ENCODE measurements around the gene KRTAP9-7. TPM values are rescaled to one million over a fixed set of nuclear protein-coding genes. Genes with fewer than 3 reads are reported as not detected.

Gene KRTAP9-7
- total RNA-seq, 4 donors from 2014 or later, result not detected

DNA sequence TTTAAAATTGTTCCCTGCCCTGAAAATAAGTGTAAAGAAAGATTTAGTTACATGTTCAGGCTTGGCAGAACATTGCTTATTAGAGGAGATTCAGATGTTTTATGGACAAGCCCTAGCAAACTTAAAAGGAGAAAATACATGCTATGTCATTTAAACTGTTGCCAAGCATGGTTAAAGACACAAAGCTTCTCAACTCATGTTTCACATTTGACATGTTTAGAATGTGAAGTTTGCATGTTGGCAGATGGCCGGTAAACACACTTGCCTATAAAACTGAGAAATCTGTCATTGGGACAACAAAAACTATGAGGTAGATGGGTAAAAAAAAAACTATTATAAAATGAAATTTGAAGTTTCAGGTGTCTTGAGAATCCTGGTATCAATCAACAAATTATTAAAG, 21.3 kb downstream of the KRTAP9-7 start:
- no peaks in the 10 kb centered on the region for H3K36me3 ChIP-seq
- no peaks in the 10 kb centered on the region for H3K9me3 ChIP-seq
- H3K27ac ChIP-seq, result no peak overlapping the region
- no peak for DNase-seq
- H3K27me3 ChIP-seq, result no peaks in the 10 kb centered on the region
- no peak overlapping the region for H3K4me3 ChIP-seq
- intact Hi-C loops (cut with DNase I), result no loop called here
- TF ChIP-seq POLR2A (IDR thresholded peaks at IDR 0.05), result no peak
- TF ChIP-seq, protein P1, sequence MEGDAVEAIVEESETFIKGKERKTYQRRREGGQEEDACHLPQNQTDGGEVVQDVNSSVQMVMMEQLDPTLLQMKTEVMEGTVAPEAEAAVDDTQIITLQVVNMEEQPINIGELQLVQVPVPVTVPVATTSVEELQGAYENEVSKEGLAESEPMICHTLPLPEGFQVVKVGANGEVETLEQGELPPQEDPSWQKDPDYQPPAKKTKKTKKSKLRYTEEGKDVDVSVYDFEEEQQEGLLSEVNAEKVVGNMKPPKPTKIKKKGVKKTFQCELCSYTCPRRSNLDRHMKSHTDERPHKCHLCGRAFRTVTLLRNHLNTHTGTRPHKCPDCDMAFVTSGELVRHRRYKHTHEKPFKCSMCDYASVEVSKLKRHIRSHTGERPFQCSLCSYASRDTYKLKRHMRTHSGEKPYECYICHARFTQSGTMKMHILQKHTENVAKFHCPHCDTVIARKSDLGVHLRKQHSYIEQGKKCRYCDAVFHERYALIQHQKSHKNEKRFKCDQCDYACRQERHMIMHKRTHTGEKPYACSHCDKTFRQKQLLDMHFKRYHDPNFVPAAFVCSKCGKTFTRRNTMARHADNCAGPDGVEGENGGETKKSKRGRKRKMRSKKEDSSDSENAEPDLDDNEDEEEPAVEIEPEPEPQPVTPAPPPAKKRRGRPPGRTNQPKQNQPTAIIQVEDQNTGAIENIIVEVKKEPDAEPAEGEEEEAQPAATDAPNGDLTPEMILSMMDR (IDR thresholded peaks at IDR 0.05), result no peak
- H3K4me1 ChIP-seq, result peaks cover 0 to 21% (median 2%) of the 10 kb centered on the region in 3 donors
- 21 to 35% methylated on average over 1 of the region's 1 CpG for WGBS, 2 donors

DNA sequence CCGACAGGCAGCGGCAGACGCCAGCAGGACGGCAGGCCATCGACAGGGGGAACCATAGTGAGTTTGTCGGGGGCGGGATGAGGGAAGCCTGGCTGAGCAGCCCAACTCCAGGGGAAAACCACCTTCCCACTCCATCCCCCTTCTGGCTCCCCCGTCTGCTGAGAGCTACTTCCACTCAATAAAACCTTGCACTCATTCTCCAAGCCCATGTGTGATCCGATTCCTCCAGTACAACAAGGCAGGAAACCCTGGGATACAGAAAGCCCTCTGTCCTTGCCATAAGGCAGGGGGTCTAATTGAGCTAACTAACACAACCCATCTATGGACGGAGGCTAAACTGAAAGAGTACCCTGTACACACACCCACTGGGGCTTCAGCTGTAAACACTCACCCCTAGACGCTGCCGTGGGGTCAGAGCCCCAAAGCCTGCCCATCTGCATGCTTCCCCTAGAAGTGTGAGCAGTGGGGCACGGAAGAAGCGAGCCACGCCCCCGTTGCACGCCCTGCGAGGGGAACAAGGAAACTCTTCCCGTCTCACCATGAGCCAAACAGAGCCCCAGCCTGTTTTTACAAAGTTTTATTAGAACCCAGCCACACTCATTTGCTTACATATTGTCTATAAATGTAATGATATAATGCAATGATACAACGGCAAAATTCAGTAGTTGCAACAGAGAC, 23.1 kb downstream of the KRTAP9-7 start:
- Histone ChIP-seq H3K9me3 (no peaks in the 10 kb centered on the region), H3K27ac (no peak overlapping the region), H3K4me3 (no peak overlapping the region), H3K4me1 (peaks cover 0 to 30% (median 4%) of the 10 kb centered on the region in 3 donors), H3K36me3 (no peaks in the 10 kb centered on the region), H3K27me3 (no peaks in the 10 kb centered on the region)
- no peak for DNase-seq
- TF ChIP-seq, protein P1 (IDR thresholded peaks at IDR 0.05), result no peak
- no peak for TF ChIP-seq POLR2A (IDR thresholded peaks at IDR 0.05)
- WGBS, 2 donors, result 90 to 96% methylated on average over 8 to 20 of the region's 20 CpGs
- intact Hi-C loops (cut with DNase I), result no loop called here

DNA sequence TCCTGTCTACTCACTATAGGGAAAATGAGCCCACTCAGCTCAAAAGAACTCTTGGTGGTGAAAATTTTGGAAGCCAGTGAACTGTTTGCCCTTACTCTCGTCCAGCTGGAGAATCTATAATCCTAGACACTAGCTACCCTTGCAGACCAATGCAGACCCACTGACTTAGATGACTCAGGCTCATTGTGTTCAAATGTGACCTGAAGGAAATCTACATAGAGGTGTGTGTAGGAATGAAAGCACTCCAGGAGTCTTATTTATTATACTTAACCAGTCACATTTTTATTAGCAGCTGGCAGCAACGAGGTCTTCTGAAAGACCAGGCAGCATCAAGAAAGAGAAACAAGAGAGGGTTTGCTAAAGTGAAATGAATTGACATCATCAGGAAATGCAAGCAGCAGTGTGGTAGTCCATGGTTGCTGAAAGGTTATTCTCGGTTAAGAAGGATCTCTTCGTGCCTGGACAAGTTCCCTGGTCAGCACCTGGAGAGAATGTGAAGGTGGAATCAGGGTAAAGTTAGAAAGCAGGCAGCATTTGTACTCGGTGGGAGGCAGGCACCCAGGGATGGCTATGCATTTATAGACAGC, 25.8 kb downstream of the KRTAP9-7 start:
- no peaks in the 10 kb centered on the region for H3K27me3 ChIP-seq
- peaks cover 0 to 27% (median 4%) of the 10 kb centered on the region in 3 donors for H3K4me1 ChIP-seq
- no peaks in the 10 kb centered on the region for H3K36me3 ChIP-seq
- intact Hi-C loops (cut with DNase I), result no loop called here
- WGBS, 2 donors, result 28 to 62% methylated on average over 5 of the region's 5 CpGs
- no peaks in the 10 kb centered on the region for H3K9me3 ChIP-seq
- no peak overlapping the region for H3K4me3 ChIP-seq
- no peak for TF ChIP-seq POLR2A (IDR thresholded peaks at IDR 0.05)
- TF ChIP-seq, protein P1 (IDR thresholded peaks at IDR 0.05), result no peak
- peak overlapping the region in 3 of 4 donors; percentile 40 to 58 (median 56) for H3K27ac ChIP-seq
- DNase-seq, result no peak

DNA sequence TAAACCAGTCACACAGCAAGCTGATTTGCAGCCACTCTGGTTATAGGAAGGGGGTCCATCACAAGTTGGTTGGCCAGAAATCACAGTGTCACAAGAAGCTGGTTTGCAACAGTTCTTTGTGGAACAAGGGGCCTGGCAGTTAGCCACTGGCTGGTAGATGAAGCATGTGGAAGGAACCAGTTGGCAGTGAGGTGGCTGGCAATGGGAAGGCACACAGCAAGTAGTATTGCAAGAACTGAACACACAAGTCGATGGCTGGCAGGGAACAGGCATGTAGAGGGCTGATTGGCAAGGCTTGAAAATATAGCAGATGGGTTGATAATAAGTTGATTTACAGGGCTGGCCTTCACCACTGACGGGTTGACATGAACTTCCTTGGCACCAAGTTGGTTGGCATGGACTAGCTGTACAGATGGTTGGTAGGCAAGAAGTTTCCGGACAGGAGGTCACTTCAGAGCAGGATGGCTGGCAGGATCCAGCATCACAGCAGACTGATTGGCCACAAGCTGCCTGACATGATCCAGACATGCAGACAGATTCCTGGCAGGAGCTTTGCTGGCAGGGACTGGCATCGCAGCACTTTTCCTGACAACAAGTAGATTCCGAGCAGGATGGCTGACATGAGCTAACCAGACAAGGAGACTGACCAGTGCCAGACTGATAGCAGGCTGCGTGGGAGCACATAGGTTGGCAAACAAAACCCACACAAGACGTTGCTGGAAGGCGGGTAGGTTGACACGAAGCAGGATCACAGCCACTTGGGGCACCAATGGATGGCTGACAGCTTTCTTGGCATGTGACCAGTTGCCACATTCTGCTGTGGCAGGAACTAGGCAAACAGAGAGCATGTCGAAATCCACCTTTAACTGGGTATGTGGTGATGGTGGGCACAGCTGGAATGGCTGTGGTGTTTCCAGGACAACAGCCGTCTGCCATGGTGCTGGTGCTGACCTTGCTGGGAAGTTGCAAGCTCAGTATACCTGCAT, 26.7 kb downstream of the KRTAP9-7 start, which contains the start of gene KRTAP29-1:
Gene KRTAP29-1 (minus strand): TSS at position 936 of the 986 bp plus-strand sequence. CDS start 0 bp downstream, at position 936.
- H3K27me3 ChIP-seq, result no peaks in the 10 kb centered on the region
- intact Hi-C loops (cut with DNase I), result no loop called here
- TF ChIP-seq POLR2A (IDR thresholded peaks at IDR 0.05), result no peak
- TF ChIP-seq, protein P1 (IDR thresholded peaks at IDR 0.05), result no peak
- peak within 1 kb of the TSS in 3 of 4 donors; percentile 40 to 58 (median 56) for H3K27ac ChIP-seq
- peaks cover 0 to 23% (median 4%) of the 10 kb centered on the region in 3 donors for H3K4me1 ChIP-seq
- no peaks in the 10 kb centered on the region for H3K9me3 ChIP-seq
- no peak within 1 kb of the TSS for H3K4me3 ChIP-seq
- 46 to 51% methylated on average over 8 to 10 of the region's 11 CpGs for WGBS, 2 donors
- DNase-seq, result no peak
- no peaks in the 10 kb centered on the region for H3K36me3 ChIP-seq

Data from esophagus squamous epithelium (tissue), 5 donors.